ENCODE results near the gene CNOT10.

The CNOT10 gene

GRCh38 chr3:32743934-32744333 lies 58.9 kb downstream of the CNOT10 start:
- H4K91ac ChIP-seq (ENCODE audit: low read depth, low read length, poor library complexity): no peak overlapping the region
- no peak overlapping the region for H2AK5ac ChIP-seq (ENCODE audit: low read depth, low read length)
- H3K18ac ChIP-seq (ENCODE audit: low read length): no peak overlapping the region
- H2BK5ac ChIP-seq (ENCODE audit: low read length): no peak overlapping the region
- no peak overlapping the region for H2BK12ac ChIP-seq (ENCODE audit: low read length)
- H2BK15ac ChIP-seq (ENCODE audit: low read length): no peak overlapping the region
- H3K4me3 ChIP-seq (ENCODE audit: low read length in 2 of 2): no peak overlapping the region
- H3K4me2 ChIP-seq (ENCODE audit: insufficient read depth, low read length, poor library complexity, severe bottlenecking): no peak overlapping the region
- peaks cover 4 to 60% of the 10 kb centered on the region in 2 donors for H3K36me3 ChIP-seq (replicated peaks in 1 of 2; ENCODE audit: control insufficient read depth in 2 of 2, insufficient read depth in 2 of 2, low read length in 2 of 2)
- no peak overlapping the region for H3K23ac ChIP-seq (ENCODE audit: low read depth, low read length, poor library complexity)
- no CpG with 5 or more reads among the region's 2 CpGs for WGBS, 2 donors (ENCODE audit: extremely low coverage in 2 of 2, insufficient read length in 2 of 2, insufficient replicate concordance in 1 of 2)
- H3K14ac ChIP-seq (ENCODE audit: low read length): no peak overlapping the region
- peaks cover 3 to 10% of the 10 kb centered on the region in 2 donors for H3K9me3 ChIP-seq (replicated peaks in 1 of 2; ENCODE audit: control insufficient read depth in 2 of 2, insufficient read depth in 1 of 2, low read depth in 1 of 2, low read length in 2 of 2)
- no peak overlapping the region for H3K4ac ChIP-seq (ENCODE audit: low read length)
- H2BK120ac ChIP-seq (ENCODE audit: low read depth, low read length): no peak overlapping the region
- H2AFZ ChIP-seq (ENCODE audit: low read length): no peak overlapping the region
- DNase-seq (ENCODE audit: low spot score): no peak
- H4K8ac ChIP-seq (ENCODE audit: low read depth, low read length): no peak overlapping the region
- no peaks in the 10 kb centered on the region for H3K4me1 ChIP-seq (ENCODE audit: control insufficient read depth in 2 of 2, insufficient read depth in 1 of 2, low read depth in 1 of 2, low read length in 2 of 2)
- H3K27me3 ChIP-seq (ENCODE audit: control insufficient read depth in 3 of 3, insufficient read depth in 3 of 3, low read depth in 1 of 3, low read length in 3 of 3): no peaks in the 10 kb centered on the region
- H3K27ac ChIP-seq (replicated peaks; ENCODE audit: low read length): no peak overlapping the region
- no peak overlapping the region for H3K9ac ChIP-seq (ENCODE audit: low read depth, low read length, poor library complexity)
- no peaks in the 10 kb centered on the region for H3K79me1 ChIP-seq (ENCODE audit: low read depth, low read length)

- Histone ChIP-seq H3K27ac (replicated peaks; ENCODE audit: low read length) (no peak overlapping the region), H3K18ac (ENCODE audit: low read length) (no peak overlapping the region), H2BK5ac (ENCODE audit: low read length) (no peak overlapping the region), H3K4me3 (ENCODE audit: low read length in 2 of 2) (no peak overlapping the region), H3K9me3 (replicated peaks in 1 of 2; ENCODE audit: control insufficient read depth in 2 of 2, insufficient read depth in 1 of 2, low read depth in 1 of 2, low read length in 2 of 2) (no peaks in the 10 kb centered on the region), H3K4ac (ENCODE audit: low read length) (no peak overlapping the region), H3K4me1 (ENCODE audit: control insufficient read depth in 2 of 2, insufficient read depth in 1 of 2, low read depth in 1 of 2, low read length in 2 of 2) (no peaks in the 10 kb centered on the region), H3K4me2 (ENCODE audit: insufficient read depth, low read length, poor library complexity, severe bottlenecking) (no peak overlapping the region), H3K79me1 (ENCODE audit: low read depth, low read length) (no peaks in the 10 kb centered on the region), H3K9ac (ENCODE audit: low read depth, low read length, poor library complexity) (no peak overlapping the region), H4K91ac (ENCODE audit: low read depth, low read length, poor library complexity) (no peak overlapping the region), H2BK12ac (ENCODE audit: low read length) (no peak overlapping the region), H3K14ac (ENCODE audit: low read length) (no peak overlapping the region), H2AK5ac (ENCODE audit: low read depth, low read length) (no peak overlapping the region), H2BK120ac (ENCODE audit: low read depth, low read length) (no peak overlapping the region), H3K23ac (ENCODE audit: low read depth, low read length, poor library complexity) (no peak overlapping the region), H3K36me3 (replicated peaks in 1 of 2; ENCODE audit: control insufficient read depth in 2 of 2, insufficient read depth in 2 of 2, low read length in 2 of 2) (peaks cover 0 to 40% of the 10 kb centered on the region in 2 donors), H4K8ac (ENCODE audit: low read depth, low read length) (no peak overlapping the region), H2AFZ (ENCODE audit: low read length) (no peak overlapping the region), H2BK15ac (ENCODE audit: low read length) (no peak overlapping the region), H3K27me3 (ENCODE audit: control insufficient read depth in 3 of 3, insufficient read depth in 3 of 3, low read depth in 1 of 3, low read length in 3 of 3) (no peaks in the 10 kb centered on the region)
- no CpG with 5 or more reads among the region's 1 CpG for WGBS, 2 donors (ENCODE audit: extremely low coverage in 2 of 2, insufficient read length in 2 of 2, insufficient replicate concordance in 1 of 2)
- no peak for DNase-seq (ENCODE audit: low spot score)
Measured at GRCh38 chr3:32751377-32751776, 66.4 kb downstream of the CNOT10 start.

- no peak for DNase-seq (ENCODE audit: low spot score)
- no peaks in the 10 kb centered on the region for H3K79me1 ChIP-seq (ENCODE audit: low read depth, low read length)
- H3K9ac ChIP-seq (ENCODE audit: low read depth, low read length, poor library complexity): no peak overlapping the region
- no peaks in the 10 kb centered on the region for H3K27me3 ChIP-seq (ENCODE audit: control insufficient read depth in 3 of 3, insufficient read depth in 3 of 3, low read depth in 1 of 3, low read length in 3 of 3)
- peaks cover 0 to 58% of the 10 kb centered on the region in 2 donors for H3K36me3 ChIP-seq (replicated peaks in 1 of 2; ENCODE audit: control insufficient read depth in 2 of 2, insufficient read depth in 2 of 2, low read length in 2 of 2)
- H2BK120ac ChIP-seq (ENCODE audit: low read depth, low read length): no peak overlapping the region
- H2AFZ ChIP-seq (ENCODE audit: low read length): no peak overlapping the region
- no peak overlapping the region for H3K4ac ChIP-seq (ENCODE audit: low read length)
- H4K91ac ChIP-seq (ENCODE audit: low read depth, low read length, poor library complexity): no peak overlapping the region
- H3K4me3 ChIP-seq (ENCODE audit: low read length in 2 of 2): no peak overlapping the region
- H3K14ac ChIP-seq (ENCODE audit: low read length): no peak overlapping the region
- no peak overlapping the region for H2BK15ac ChIP-seq (ENCODE audit: low read length)
- H2BK12ac ChIP-seq (ENCODE audit: low read length): no peak overlapping the region
- no peak overlapping the region for H4K8ac ChIP-seq (ENCODE audit: low read depth, low read length)
- no peak overlapping the region for H3K4me2 ChIP-seq (ENCODE audit: insufficient read depth, low read length, poor library complexity, severe bottlenecking)
- no peak overlapping the region for H2BK5ac ChIP-seq (ENCODE audit: low read length)
- no peak overlapping the region for H3K27ac ChIP-seq (replicated peaks; ENCODE audit: low read length)
- no peaks in the 10 kb centered on the region for H3K4me1 ChIP-seq (ENCODE audit: control insufficient read depth in 2 of 2, insufficient read depth in 1 of 2, low read depth in 1 of 2, low read length in 2 of 2)
- no peak overlapping the region for H3K18ac ChIP-seq (ENCODE audit: low read length)
- H3K23ac ChIP-seq (ENCODE audit: low read depth, low read length, poor library complexity): no peak overlapping the region
- H3K9me3 ChIP-seq (replicated peaks in 1 of 2; ENCODE audit: control insufficient read depth in 2 of 2, insufficient read depth in 1 of 2, low read depth in 1 of 2, low read length in 2 of 2): no peaks in the 10 kb centered on the region
- H2AK5ac ChIP-seq (ENCODE audit: low read depth, low read length): no peak overlapping the region
- 100% methylated on average over 1 of the region's 3 CpGs; no CpG with 5 or more reads in 1 of the 2 donors for WGBS, 2 donors (ENCODE audit: extremely low coverage in 2 of 2, insufficient read length in 2 of 2, insufficient replicate concordance in 1 of 2)
Measured at GRCh38 chr3:32755761-32756160, 70.8 kb downstream of the CNOT10 start.

GRCh38 chr3:32757618-32758374 lies 72.8 kb downstream of the CNOT10 start:
- Histone ChIP-seq H3K36me3 (replicated peaks in 1 of 2; ENCODE audit: control insufficient read depth in 2 of 2, insufficient read depth in 2 of 2, low read length in 2 of 2) (peaks cover 3 to 58% of the 10 kb centered on the region in 2 donors), H2BK120ac (ENCODE audit: low read depth, low read length) (no peak overlapping the region), H3K9me3 (replicated peaks in 1 of 2; ENCODE audit: control insufficient read depth in 2 of 2, insufficient read depth in 1 of 2, low read depth in 1 of 2, low read length in 2 of 2) (no peaks in the 10 kb centered on the region), H4K8ac (ENCODE audit: low read depth, low read length) (no peak overlapping the region), H2BK5ac (ENCODE audit: low read length) (no peak overlapping the region), H3K23ac (ENCODE audit: low read depth, low read length, poor library complexity) (no peak overlapping the region), H3K4me1 (ENCODE audit: control insufficient read depth in 2 of 2, insufficient read depth in 1 of 2, low read depth in 1 of 2, low read length in 2 of 2) (no peaks in the 10 kb centered on the region), H3K14ac (ENCODE audit: low read length) (no peak overlapping the region), H3K18ac (ENCODE audit: low read length) (no peak overlapping the region), H2BK12ac (ENCODE audit: low read length) (no peak overlapping the region), H3K4me3 (ENCODE audit: low read length in 2 of 2) (no peak overlapping the region), H3K9ac (ENCODE audit: low read depth, low read length, poor library complexity) (no peak overlapping the region), H3K27ac (replicated peaks; ENCODE audit: low read length) (no peak overlapping the region), H2BK15ac (ENCODE audit: low read length) (no peak overlapping the region), H3K79me1 (ENCODE audit: low read depth, low read length) (no peaks in the 10 kb centered on the region), H4K91ac (ENCODE audit: low read depth, low read length, poor library complexity) (no peak overlapping the region), H3K4me2 (ENCODE audit: insufficient read depth, low read length, poor library complexity, severe bottlenecking) (no peak overlapping the region), H2AFZ (ENCODE audit: low read length) (no peak overlapping the region), H3K27me3 (ENCODE audit: control insufficient read depth in 3 of 3, insufficient read depth in 3 of 3, low read depth in 1 of 3, low read length in 3 of 3) (no peaks in the 10 kb centered on the region), H3K4ac (ENCODE audit: low read length) (no peak overlapping the region), H2AK5ac (ENCODE audit: low read depth, low read length) (no peak overlapping the region)
- no peak for DNase-seq (ENCODE audit: low spot score)
- no CpG with 5 or more reads among the region's 2 CpGs for WGBS, 2 donors (ENCODE audit: extremely low coverage in 2 of 2, insufficient read length in 2 of 2, insufficient replicate concordance in 1 of 2)

Data from neuronal stem cell (in vitro differentiated cells).